ENCODE measurements around the gene UBE2I.

DNA sequence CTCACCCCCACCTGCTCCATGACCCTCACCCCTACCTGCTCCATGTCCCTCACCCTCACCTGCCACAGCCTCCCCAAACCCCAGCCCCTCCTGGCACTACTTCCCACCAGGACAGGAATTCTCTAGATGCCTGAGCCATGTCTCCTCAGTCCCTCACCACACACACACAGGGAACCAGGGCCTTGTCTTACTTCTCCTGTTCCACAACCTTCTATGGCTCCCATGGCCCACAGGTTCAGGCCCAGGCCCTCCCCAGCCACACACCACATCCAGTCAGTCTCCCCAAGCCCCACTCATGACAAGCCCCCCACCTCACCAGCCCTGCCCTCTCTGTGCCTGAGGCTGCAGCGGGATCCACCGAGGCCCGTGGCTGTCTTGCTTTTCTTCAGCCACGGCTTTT lies 3.1 kb upstream of the UBE2I start:
- no peak for TF ChIP-seq CTCF (IDR thresholded peaks at IDR 0.05)
- TF ChIP-seq POLR2A (IDR thresholded peaks at IDR 0.05) = no peak

Data from adrenal gland (tissue), 5 donors.